GM19397 (cell line): ENCODE measurements around the gene TSR3.
A peak's percentile ranks its signal among the peaks of the same experiment; 100 is the strongest.

Experiments used
- ATAC-seq: cut with Tn5 transposase; IDR thresholded peaks from one replicate; pipeline ENCODE4 v1.9.1; 2021; ENCODE audit warnings: mild to moderate bottlenecking, moderate library complexity; ENCODE audit not compliant: unreplicated experiment

The TSR3 gene

DNA sequence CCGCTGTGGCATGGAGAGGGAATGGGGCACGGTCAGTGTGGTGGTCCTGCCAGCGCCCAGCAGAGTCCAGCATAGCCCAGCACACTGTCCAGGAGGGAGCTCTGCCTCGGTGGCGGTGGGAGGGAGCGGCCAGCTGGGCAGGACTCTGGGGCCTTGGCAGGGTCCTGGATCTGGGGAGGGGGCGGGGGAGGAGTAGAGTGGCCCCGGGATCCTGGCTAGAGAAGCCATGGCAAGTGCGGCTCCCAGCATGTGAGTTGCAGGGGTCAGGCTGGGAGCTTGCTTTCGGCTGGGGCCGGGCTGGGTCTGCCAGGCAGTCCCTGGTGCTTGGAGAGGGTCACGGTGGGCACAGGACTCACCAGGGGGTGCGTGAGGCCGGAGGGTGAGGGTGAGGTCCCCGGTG is 3.9 kb upstream of the TSR3 start:
- no peak for ATAC-seq

DNA sequence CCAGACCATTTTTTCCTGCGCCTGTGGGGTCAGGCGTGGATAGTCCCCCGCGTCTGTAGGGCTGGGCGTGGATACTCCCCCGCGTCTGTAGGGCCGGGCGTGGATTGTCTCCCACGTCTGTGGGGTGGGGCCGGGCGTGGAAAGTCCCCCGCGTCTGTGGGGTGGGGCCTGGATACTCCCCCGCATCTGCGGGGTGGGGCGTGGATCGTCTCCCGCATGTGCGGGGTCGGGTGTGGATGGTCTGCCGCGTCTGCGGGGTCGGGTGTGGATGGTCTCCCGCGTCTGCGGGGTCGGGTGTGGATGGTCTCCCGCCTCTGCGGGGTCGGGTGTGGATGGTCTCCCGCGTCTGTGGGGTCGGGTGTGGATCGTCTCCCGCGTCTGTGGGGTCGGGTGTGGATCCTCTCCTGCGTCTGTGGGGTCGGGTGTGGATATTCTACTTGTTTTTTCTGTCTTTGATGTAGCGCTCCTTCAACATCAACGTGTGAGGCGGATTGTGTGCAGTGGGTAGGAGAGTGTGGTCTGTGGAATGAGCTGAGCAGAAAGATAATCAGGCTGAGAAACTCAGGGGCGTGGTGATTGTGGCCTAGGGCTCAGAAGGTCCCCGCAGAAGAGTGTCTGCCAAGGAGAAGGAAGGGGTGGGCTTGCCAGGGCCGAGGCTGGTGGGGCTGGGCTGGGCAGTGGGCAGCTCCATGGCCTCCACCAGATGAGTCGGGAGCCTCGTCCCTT is 3.3 kb upstream of the TSR3 start:
- no peak for ATAC-seq

DNA sequence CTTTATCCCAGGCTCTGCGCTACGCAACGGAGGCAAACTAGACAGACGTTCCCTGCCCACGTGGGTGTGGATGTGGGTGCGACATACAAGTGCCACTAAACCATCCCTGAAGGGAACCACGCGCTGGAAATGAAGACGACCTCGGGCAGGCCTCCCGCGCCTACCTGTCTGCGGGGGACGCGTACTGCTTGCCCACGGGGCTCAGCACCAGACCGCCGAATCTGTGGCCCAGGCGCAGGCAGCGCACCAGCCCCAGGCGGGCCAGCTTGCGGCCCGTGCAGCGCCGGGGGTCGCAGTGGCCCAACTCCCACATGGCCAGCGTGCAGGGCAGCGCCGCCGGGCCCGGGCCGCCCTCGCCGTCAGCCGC is 480 bp downstream of the TSR3 start:
- ATAC-seq: peak; percentile 7

- no peak for ATAC-seq
Measured at GRCh38 chr16:1350691-1351090, 987 bp downstream of the TSR3 start.

- no peak for ATAC-seq
Measured at GRCh38 chr16:1349951-1350350, 1.7 kb downstream of the TSR3 start.

GRCh38 chr16:1349351-1349750 is 2.3 kb downstream of the TSR3 start:
- no peak for ATAC-seq

DNA sequence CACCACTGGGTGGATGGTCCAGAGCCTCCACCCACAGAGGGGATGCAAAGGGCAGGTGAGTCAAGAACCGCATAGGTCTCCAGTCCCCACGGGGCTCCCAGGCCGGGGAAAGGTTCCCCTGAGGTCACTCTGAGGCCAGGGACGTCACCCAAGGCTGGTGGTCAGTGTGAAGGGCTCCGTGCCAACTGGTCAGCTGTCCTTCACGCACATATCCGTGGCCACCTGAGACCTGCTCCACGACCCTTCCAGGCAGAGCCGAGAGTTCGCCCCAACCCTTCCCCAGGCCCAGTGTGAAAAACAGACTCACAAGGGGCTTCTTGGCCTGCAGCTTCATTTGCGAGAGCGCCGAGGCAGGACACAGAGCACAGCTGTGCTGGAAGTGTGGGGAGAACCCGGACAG is 2.8 kb downstream of the TSR3 start:
- ATAC-seq: no peak

DNA sequence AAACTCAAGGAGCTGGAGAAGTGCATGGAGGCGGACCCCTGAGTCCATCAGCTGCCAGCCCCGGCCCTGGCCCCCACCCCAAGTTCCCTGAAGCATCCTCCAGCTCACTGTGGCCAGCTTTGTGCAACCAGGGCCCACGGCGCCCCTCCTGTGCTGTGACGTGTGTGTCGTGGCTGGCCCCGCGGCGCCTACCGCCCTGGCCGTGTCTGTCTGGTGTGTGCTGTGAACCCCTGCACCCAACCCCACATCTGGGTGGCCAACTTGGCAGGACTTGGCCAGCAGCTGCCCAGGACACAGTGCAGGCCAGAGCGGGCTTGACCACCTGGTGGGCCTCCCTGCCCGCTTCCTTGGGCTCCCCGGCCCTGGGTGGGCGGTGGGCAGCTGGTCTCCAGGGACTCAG is 3.2 kb downstream of the TSR3 start:
- ATAC-seq: no peak

DNA sequence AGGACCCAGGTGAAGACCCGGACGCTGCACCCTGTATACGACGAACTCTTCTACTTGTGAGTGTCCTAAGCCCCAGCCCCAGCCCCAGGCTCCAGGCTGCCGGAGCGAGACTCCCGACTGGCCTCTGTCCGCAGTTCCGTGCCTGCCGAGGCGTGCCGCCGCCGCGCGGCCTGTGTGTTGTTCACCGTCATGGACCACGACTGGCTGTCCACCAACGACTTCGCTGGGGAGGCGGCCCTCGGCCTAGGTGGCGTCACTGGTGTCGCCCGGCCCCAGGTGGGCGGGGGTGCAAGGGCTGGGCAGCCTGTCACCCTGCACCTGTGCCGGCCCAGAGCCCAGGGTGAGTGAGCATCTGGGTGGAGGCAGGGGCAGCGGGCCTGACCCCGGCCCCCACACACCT is 3.7 kb downstream of the TSR3 start:
- no peak for ATAC-seq

GRCh38 chr16:1347286-1347855 is 4.3 kb downstream of the TSR3 start:
- no peak for ATAC-seq

- ATAC-seq: no peak
Measured at GRCh38 chr16:1346422-1347285, 5.0 kb downstream of the TSR3 start.

- ATAC-seq: no peak
Measured at GRCh38 chr16:1345651-1346421, 5.8 kb downstream of the TSR3 start.

DNA sequence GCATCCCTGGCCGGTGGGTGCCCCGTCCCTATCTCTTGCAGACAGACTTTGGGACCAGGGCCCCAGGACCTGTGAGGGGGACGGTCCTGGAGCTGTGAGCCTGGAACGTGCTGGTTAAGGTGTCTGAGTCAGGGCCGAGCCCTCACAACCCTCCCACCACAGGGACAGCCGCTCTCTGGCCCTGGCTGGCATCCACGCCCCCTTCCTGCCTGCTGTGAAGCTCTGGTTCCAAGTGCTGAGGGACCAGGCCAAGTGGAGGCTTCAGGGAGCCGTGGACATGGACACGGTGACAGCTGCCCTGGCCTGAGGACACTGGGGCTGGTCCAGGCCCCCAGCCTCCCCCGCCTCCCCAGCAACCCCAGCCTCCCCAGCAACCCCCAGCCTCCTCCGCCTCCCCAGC is 6.6 kb downstream of the TSR3 start:
- no peak for ATAC-seq

DNA sequence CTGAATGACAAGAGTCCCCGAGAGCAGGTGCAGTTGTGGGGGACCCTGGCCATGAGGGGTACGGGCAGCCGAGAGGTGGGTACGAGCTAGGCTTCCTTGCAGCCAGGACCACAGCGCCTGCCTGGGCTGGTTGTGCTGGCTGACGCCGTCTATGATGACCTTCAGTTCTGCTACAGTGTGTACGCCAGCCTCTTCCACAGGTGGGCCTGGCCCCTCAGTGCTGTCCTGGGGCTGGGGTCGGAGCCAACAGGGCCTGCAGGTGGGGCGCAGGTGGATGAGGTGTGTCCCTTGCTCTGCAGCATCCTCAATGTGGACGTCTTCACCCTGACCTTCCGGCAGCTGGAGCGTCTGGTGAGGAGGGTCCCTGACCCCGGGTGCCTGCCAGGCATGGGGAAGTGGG is 7.2 kb downstream of the TSR3 start:
- no peak for ATAC-seq

GRCh38 chr16:1343428-1344242 is 8.0 kb downstream of the TSR3 start:
- no peak for ATAC-seq

DNA sequence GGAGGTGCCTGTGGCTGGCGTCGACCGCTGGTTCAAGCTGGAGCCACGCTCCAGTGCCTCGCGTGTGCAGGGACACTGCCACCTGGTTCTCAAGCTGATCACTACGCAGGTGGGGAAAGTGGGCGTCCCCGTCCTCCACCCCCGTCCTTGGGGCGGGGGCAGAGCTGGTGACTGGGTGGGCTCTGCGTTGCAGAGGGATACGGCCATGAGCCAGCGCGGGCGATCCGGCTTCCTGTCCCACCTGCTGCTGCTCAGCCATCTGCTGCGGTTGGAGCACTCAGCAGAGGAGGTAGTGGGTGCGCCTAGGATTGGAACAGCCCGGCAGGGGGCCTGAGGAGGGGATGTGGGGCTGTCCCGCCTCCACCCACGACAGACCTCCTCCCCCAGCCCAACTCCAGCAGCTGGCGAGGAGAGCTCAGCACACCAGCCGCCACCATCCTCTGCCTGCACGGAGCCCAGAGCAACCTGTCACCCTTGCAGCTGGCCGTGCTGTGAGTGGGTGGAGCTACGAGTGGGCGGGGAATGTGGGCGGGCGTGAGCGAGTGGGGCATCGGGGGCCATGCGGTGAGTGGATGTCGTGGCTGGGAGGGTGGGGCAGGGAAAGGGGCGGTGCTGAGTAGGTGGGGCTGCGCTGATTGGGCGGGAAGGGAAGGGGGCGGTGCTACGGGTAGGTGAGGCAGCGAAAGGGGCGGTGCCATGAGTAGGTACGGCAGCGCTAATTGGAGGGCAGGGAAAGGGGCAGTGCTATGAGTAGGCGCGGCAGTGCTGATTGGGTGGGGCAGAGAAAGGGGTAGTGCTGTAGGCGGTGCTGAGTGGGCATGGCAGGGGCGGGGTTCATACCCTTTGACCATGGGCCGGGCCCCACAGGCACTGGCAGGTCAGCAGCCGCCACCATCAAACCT is 8.9 kb downstream of the TSR3 start:
- peak; percentile 82 for ATAC-seq

DNA sequence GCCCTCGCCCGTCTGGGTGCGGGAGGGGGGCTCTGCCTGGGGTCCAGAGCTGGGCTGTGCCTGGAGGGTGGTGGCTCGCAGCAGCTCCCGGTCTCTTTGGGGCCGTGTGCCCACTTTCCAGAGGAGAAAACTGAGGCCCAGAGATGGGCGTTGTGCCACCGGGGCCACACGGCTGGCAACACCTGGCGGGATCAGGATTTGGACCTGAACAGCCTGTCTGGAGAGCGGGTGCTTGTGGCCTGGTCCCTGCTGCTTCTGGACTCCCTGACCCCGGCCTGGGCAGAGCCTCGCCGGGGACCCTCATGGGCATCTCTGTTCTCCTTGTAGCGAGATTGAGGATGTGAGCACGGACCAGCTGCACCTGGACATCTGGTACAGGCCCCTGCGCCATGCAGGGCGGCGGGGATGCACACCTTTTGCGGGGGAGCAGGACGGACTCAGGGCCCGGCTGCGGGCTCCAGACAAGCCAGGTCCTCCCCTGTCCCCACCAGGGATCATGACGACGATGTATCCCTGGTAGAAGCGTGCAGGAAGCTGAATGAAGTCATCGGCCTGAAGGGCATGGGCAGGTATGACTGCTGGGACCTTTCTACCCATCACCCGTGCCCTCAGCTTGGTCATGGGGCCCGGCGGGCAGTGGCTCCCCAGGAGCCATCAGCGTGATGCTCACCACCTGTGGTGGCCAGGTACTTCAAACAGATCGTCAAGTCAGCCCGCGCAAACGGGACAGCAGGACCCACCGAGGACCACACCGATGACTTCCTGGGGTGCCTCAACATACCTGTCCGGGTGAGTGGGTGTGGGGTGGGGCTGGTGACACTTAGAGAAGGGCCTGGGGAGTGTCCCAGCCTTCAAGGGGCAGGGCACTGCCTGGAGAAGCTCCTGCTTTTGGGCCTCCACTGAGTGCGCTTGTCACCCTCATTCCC is 9.9 kb downstream of the TSR3 start:
- ATAC-seq: no peak

DNA sequence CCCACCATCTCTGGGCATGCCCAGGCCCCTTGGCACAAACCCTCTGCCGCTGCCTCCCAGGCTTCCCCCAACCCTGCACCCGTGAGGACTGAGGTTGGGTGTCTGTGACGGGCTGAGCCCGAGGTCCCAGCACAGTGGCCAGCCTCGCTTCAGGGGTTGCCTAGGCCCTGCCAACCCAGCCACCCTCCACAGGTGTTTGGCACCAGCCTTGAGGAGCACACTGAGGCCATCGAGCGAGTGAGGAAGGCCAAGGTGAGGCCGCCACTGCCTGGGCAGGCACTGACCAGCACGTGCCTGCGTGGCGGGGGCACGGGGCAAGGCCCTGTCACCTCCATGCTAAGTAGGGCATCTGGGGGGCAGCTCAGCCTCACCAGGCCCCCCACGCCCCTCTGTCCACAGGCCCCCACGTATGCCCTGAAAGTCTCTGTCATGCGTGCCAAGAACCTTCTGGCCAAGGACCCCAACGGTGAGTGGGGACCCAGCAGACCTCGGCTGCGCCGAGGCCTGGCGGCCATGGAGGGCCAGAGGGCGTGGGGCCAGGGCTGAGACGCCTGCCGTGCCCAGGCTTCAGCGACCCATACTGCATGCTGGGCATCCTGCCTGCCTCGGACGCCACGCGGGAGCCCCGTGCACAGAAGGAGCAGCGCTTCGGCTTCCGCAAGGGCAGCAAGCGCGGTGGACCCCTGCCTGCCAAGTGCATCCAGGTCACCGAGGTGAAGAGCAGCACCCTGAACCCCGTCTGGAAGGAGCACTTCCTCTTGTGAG is 10.8 kb downstream of the TSR3 start:
- no peak for ATAC-seq
